HUDEP-2 (cell line): ENCODE data around the gene DUSP8.
A peak's percentile ranks its signal among the peaks of the same experiment; 100 is the strongest.
"Not testable (repeated sequence)": the region's sequence is repeated elsewhere in the genome, so short reads cannot be mapped to it uniquely, and the experiment has no call there.

Experiments used
- DNase-seq, 76 experiments: peaks; one replicate each; lab custom pipeline; 2025; ENCODE audit not compliant: unreplicated experiment in 76 of 76; lab: John Stamatoyannopoulos, UW

The DUSP8 gene

DNA sequence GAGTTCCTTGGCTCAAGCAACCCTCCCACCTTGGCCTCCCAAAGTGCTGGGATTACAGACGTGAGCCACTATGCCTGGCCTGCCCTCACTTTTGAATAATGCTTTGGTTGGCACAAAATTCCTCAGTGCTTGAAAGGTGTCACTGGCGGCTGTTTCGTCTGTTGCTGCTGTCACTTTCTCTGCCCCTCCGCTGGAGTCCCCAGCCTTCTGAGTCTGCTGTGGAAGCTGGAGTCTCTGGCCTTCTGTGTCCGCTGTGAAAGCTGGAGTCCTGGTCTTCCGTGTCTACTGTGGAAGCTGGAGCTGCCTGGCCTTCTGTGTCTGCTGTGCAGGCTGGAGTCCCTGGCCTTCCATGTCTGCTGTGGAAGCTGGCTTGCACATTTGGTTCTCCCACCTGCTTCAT lies 17.9 kb upstream of the DUSP8 start:
- DNase-seq: no peak

DNA sequence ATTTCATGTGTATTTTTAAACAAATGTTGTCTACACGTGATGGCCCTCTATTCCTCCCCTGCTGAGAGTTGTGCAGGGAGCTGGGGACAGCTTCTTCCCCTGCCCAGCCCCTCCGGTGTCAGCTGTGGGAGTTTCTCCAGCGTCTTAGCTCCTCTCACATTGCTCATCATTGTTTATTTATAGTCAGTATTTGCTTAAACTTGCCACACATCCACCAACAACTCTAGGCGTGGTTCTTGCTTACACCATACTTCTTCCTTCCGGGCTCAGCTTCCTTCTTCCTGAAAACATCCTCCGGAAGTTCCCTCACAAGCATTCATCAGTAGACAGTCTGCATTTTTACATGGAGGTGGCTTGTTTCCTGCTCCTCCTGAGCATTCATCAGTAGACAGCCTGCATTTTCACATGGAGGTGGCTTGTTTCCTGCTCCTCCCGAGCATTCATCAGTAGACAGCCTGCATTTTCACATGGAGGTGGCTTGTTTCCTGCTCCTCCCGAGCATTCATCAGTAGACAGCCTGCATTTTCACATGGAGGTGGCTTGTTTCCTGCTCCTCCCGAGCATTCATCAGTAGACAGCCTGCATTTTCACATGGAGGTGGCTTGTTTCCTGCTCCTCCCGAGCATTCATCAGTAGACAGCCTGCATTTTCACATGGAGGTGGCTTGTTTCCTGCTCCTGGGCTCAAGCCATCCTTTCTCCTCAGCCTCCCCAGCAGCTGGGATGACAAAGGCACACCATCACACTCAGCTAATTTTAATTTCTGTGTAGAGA lies 17.3 kb upstream of the DUSP8 start:
- DNase-seq: not testable (repeated sequence)

- DNase-seq: no peak
Measured at GRCh38 chr11:1586699-1587098, 14.6 kb upstream of the DUSP8 start.

DNA sequence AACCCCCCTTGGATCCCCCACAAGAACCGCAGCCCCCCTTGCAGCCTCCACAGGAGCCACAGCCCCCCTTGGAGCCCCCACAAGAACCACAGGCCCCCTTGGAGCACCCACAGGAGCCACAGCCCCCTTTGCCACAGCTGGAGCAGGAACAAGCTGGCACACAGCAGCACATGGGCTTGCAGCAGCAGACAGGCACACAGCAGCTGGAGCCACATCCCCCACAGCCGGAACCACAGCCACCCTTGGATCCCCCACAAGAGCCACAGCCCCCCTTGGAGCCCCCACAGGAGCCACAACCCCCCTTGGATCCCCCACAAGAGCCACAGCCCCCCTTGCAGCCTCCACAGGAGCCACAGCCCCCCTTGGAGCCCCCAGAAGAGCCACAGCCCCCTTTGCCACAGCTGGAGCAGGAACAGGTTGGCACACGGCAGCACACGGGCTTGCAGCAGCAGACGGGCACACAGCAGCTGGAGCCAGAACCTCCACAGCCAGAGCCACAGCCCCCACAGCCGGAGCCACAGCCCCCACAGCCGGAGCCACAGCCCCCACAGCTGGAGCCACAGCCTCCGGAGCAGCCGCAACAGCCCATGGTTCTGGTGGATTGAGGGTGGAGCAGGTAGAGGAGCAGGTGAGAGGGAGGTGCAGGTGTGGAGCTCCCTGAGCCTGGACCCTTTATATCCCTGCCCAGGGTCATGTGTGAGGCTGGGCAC lies 12.7 kb upstream of the DUSP8 start, which contains the start of gene KRTAP5-1:
Gene KRTAP5-1, minus strand, starts transcription at position 623 of the 710 bp plus-strand sequence. Its CDS starts 34 bp downstream, at position 589.
- DNase-seq: not testable (repeated sequence)

GRCh38 chr11:1582909-1583308 lies 10.8 kb upstream of the DUSP8 start:
- not testable (repeated sequence) for DNase-seq

- DNase-seq: no peak
Measured at GRCh38 chr11:1581976-1582375, 9.9 kb upstream of the DUSP8 start.

GRCh38 chr11:1576825-1577224 lies 4.8 kb upstream of the DUSP8 start:
- no peak for DNase-seq

DNA sequence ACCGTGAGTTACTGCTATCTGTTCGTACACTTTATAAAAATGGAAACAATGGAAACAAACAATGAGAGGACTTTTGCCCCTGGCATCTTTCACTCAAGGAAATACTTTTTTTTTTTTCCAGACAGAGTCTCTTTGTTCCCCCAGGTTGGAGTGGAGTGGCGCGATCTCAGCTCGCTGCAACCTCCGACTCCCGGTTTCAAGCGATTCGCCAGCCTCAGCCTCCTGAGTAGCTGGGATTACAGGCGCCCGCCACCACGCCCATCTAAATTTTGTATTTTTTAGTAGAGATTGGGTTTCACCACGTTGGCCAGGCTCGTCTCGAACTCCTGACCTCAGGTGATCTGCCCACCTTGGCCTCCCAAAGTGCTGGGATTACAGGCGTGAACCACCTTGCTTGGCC lies 3.7 kb upstream of the DUSP8 start:
- not testable (repeated sequence) for DNase-seq

GRCh38 chr11:1574933-1575242 lies 2.8 kb upstream of the DUSP8 start:
- DNase-seq: no peak

DNA sequence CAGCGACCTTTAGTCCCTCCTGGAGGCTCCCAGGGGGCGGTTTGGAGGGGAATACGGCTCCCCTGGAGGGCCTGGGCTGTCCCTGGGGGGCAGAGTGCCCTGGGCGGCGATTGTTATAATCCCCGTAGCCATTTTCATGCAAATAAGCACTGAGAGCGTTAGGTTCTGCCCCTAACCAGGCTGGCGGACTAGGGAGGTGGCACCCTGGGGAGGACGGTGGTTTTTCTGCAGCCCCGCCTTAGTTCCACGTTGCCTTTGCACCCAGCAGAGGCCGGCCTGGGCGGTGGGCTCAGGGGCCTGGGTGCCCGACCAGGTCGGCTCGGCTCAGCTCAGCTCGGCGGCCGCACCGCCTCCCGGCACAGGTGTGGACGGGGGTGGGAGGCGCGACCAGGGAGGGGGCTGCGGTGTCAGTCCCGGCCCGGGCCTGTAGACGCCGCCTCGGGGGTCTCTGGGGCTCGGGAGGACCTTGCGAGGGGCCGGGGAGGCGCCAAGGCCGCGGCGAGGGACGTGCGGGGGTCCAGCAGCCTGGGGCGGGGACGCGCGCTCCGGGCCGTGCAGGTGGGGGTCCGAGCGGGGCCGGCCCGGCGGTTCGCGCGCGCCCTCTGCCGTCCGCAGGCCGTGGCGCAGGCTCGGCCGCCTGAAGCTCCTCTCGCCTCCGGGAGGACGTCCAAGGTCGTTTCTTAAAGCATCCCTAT lies 2.3 kb upstream of the DUSP8 start:
- DNase-seq: peak in 26 of 76 experiments; percentile 4 to 50 (median 21)

GRCh38 chr11:1573903-1574237 lies 1.8 kb upstream of the DUSP8 start:
- DNase-seq: no peak

- no peak for DNase-seq
Measured at GRCh38 chr11:1573077-1573902, 1.2 kb upstream of the DUSP8 start.

GRCh38 chr11:1571760-1572196 lies 293 bp downstream of the DUSP8 start:
- DNase-seq: no peak

DNA sequence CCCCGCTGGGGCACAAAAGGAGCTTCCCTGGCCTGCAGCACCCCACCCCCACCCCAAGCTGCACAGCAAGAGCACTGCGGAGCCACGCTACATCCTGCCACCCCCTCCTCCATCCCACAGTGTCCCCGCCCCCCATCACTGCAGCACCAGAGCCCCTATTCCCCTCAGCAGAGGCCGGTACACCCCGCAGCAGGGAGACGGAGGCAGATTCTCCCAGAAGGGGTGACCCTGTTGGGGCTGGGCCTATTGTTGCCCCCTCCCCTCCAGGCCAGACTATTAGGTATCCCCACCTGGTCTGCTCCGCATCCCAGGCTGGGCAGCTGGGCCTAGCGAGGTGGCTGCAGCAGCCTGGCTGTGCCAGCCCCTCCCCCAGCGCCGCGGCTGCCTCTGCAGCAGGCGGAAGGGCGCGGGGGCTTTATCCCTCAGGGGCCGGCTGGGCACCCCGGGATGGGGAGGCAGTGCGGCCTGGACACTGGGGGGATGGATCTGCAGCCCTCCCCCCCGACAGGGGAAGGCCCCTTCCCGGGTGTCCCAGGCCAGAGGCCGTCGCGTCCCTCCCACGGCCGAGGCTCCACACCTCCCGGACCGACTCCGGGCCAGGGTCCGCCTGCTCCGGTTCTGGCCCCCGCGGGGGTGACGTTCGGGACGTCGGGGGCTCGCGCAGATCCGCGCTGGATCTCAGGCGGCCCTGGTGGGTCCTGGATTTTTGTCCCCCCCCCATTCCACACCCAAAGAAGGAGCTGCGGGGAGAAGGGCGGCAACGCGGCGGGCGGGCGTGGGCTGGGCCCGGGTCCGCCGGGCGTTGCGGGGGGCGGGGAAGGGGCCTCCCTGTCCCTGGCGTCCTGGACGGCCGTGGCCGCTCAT lies 943 bp downstream of the DUSP8 start:
- no peak for DNase-seq

DNA sequence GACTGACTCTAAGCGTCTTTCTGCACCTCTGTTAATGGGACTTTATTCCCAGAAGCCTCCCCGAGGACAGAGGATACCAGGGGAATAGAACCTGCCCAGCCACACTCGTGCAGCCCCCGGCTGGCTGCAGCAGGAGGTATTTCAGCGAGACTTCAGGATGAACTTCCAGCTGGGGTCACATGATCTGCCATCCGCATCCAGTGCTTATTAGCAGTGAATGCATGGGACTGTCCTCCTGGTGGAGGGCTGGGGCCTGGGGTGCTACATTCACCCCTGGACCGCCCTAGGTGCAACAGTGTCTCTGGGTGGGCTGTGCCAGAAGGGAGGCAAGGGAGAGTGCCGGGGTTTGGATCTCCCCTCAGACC lies 1.6 kb downstream of the DUSP8 start:
- no peak for DNase-seq

DNA sequence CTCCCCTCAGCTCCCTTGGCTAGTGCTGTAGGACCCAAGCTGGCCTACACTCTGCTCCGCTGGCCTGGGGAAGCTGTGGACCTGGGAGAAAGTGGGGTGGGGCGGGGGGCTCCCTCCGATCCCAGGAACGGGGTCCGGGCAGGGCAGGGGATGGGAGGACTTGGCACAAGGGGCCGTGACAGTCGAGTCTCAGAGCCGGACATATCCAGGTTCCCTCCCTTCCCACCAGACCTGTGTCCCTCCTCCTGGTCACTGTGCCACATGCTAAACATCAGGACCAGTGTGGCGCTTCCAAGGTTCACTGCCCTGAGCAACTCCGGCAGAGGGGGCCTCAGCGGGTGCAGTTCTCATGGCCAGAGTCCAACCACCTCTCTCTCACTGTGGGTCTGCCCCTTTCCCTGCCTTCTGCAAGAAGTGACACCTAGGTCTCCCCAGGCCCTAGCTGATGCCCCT lies 2.0 kb downstream of the DUSP8 start:
- DNase-seq: no peak

GRCh38 chr11:1569251-1569780 lies 2.8 kb downstream of the DUSP8 start:
- DNase-seq: no peak

- no peak for DNase-seq
Measured at GRCh38 chr11:1568441-1568911, 3.6 kb downstream of the DUSP8 start.

DNA sequence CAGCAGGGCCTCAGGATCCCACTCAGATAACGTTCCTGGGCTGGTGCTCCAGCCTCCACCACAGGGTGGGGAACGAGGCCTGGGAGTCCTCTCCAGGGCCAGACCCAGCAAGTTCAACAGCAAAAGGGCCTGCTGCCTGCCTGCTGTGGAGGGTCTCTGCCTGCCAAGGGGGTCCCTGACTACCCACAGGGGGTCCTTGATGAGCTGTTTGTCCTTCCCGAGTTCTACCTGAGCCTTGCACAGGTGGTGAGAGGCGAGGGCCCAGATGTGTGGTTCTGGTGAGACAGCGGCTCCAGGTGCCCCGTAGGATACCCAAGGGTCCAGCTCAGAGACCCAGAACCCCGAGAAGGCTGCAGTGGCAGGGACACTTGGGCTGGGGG lies 4.4 kb downstream of the DUSP8 start:
- no peak for DNase-seq
